ENCODE measurements around the gene ABHD15. TPM values are rescaled to one million over a fixed set of nuclear protein-coding genes. Genes with fewer than 3 reads are reported as not detected.

The ABHD15 gene
- total and polyA plus RNA-seq, 2 donors (not counting 3 experiments of a cell fraction or from before 2014, with no cell fraction given) = 3.8 to 5.6 TPM

GRCh38 chr17:29562615-29563014, 4.2 kb downstream of the ABHD15 start:
- FAIRE-seq (no peak), DNase-seq (ENCODE audit: low read depth, low spot score) (no peak)
- Histone ChIP-seq H3K36me3 (ENCODE audit: control insufficient read depth in 2 of 2, extremely low read depth in 1 of 2, insufficient read depth in 2 of 2, low read length in 2 of 2) (no peaks in the 10 kb centered on the region), H3K9ac (replicated peaks; ENCODE audit: extremely low read depth, insufficient read depth, low read length) (no peak overlapping the region), H3K4me1 (ENCODE audit: control insufficient read depth, extremely low read depth, insufficient read depth, low read length) (peaks cover 10% of the 10 kb centered on the region), H3K9me3 (replicated peaks; ENCODE audit: control insufficient read depth, insufficient read depth, low read length) (no peaks in the 10 kb centered on the region), H3K9me1 (replicated peaks; ENCODE audit: control insufficient read depth, extremely low read depth, insufficient read depth, low read length) (no peaks in the 10 kb centered on the region), H3K4me2 (ENCODE audit: insufficient read depth, low read length) (no peak overlapping the region), H3K27me3 (ENCODE audit: control insufficient read depth in 2 of 2, insufficient read depth in 2 of 2, low read length in 2 of 2) (no peaks in the 10 kb centered on the region), H3K79me2 (ENCODE audit: control insufficient read depth, insufficient read depth, low read length) (no peaks in the 10 kb centered on the region), H3K27ac (ENCODE audit: insufficient read depth, low read depth, low read length) (no peak overlapping the region), H2AFZ (ENCODE audit: low read depth, low read length) (no peak overlapping the region), H3K4me3 (replicated peaks in 1 of 3; ENCODE audit: insufficient read depth in 1 of 3, low read depth in 1 of 3, low read length in 3 of 3) (no peak overlapping the region), H4K20me1 (replicated peaks; ENCODE audit: control insufficient read depth, extremely low read depth, insufficient read depth, low read length) (no peaks in the 10 kb centered on the region)
- dilution Hi-C loops (cut with MboI; ENCODE audit: extremely low pct_ligation_motif_present, low sequenced_read_pairs) (no loop called here), intact Hi-C loops (cut with micrococcal nuclease) (no loop called here)
- BruUV-seq (replicated peaks) = no TSS peak
- ChIA-PET CTCF (no interaction called here), POLR2A (no interaction called here)
- no peak for TF ChIP-seq EZH2 (IDR thresholded peaks at IDR 0.05; ENCODE audit: borderline replicate concordance, low read depth, low read length, severe bottlenecking)
- no peak for TF ChIP-seq POLR2AphosphoS5 (IDR thresholded peaks at IDR 0.05; ENCODE audit: insufficient read depth, low read depth, low read length)
- no peak for TF ChIP-seq JUN (IDR thresholded peaks at IDR 0.05; ENCODE audit: borderline replicate concordance, insufficient read depth, insufficient read length, low read depth)
- no peak for TF ChIP-seq MAX (IDR thresholded peaks at IDR 0.05; ENCODE audit: insufficient read depth, insufficient read length)
- TF ChIP-seq GATA2 (IDR thresholded peaks at IDR 0.05; ENCODE audit: insufficient read depth, insufficient read length, low read depth, low read length) = no peak
- no peak for TF ChIP-seq FOS (IDR thresholded peaks at IDR 0.05; ENCODE audit: borderline replicate concordance, insufficient read depth, low read length)
- TF ChIP-seq CTCF (IDR thresholded peaks at IDR 0.05; ENCODE audit: extremely low read depth in 1 of 2, insufficient read depth in 1 of 2, low read depth in 1 of 2, low read length in 2 of 2) = no peak
- no peak for TF ChIP-seq POLR2A (IDR thresholded peaks at IDR 0.05; ENCODE audit: low read depth, low read length)
- no peak for TF ChIP-seq MYC (IDR thresholded peaks at IDR 0.05; ENCODE audit: low read depth, low read length)

All from endothelial cell of umbilical vein (primary cell).